22Rv1 (cell line): Measurements from ENCODE around the gene MAPK8IP1.
A peak's percentile ranks its signal among the peaks of the same experiment; 100 is the strongest.

Experiments used
- H3K27ac ChIP-seq: fragments of 450-650 bp; 2 replicates; pipeline ENCODE4 v1.5.1; 2017
- ZFX ChIP-seq: fragments of 450-650 bp; IDR thresholded peaks from 2 replicates; pipeline ENCODE4 v1.6.1; 2017; ENCODE audit warnings: antibody characterized with exemption, borderline replicate concordance
- TF ChIP-seq, protein P1 (sequence below): fragments of 450-650 bp; IDR thresholded peaks from 2 replicates; pipeline ENCODE4 v1.5.1; 2017; ENCODE audit warnings: mild to moderate bottlenecking

The MAPK8IP1 gene

GRCh38 chr11:45877845-45878244 is 7.6 kb upstream of the MAPK8IP1 start:
- no peak overlapping the region for H3K27ac ChIP-seq
- TF ChIP-seq, protein P1, sequence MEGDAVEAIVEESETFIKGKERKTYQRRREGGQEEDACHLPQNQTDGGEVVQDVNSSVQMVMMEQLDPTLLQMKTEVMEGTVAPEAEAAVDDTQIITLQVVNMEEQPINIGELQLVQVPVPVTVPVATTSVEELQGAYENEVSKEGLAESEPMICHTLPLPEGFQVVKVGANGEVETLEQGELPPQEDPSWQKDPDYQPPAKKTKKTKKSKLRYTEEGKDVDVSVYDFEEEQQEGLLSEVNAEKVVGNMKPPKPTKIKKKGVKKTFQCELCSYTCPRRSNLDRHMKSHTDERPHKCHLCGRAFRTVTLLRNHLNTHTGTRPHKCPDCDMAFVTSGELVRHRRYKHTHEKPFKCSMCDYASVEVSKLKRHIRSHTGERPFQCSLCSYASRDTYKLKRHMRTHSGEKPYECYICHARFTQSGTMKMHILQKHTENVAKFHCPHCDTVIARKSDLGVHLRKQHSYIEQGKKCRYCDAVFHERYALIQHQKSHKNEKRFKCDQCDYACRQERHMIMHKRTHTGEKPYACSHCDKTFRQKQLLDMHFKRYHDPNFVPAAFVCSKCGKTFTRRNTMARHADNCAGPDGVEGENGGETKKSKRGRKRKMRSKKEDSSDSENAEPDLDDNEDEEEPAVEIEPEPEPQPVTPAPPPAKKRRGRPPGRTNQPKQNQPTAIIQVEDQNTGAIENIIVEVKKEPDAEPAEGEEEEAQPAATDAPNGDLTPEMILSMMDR = no peak
- TF ChIP-seq ZFX = no peak

DNA sequence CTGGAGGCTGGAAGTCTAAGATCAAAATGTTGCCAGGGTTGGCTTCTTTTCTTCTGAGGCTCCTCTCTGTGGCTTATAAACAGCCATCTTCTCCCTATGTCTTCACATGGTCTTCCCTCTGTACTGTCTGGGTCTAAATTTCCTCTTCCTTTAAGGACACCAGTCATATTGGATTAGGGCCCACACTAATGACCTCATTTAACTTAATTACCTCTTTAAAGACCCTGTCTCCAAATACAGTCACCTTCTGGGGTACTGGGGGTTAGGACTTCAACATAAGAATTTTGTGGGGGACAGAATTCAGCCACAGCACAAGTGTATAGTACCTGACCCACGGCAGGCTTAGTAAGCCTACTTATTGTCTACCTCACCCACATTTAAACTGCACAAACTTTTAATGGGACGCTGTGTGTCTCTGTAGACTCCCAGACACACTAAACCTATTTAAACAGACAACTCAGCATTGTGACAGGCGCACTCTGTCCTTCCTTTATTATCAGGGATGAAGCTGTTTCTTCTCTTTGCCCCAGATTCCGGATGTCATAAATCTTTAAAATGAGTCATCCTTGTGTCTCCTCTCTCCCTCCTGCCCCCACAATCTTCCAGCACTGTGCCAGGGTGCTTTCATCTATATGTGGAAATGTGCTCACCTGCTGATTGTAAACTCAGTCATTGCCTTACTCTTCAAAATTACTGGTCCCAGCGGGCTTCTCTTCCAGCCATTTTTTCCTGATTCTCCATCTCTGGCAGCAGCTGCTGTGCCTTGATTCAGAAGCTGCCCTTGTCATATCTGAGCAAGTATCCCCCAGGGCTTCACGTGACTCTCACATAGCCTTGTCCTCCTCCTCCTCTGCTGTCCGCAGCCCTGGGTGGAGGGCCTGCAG is 5.4 kb upstream of the MAPK8IP1 start:
- TF ChIP-seq, protein P1 = no peak
- no peak for TF ChIP-seq ZFX
- no peak overlapping the region for H3K27ac ChIP-seq

DNA sequence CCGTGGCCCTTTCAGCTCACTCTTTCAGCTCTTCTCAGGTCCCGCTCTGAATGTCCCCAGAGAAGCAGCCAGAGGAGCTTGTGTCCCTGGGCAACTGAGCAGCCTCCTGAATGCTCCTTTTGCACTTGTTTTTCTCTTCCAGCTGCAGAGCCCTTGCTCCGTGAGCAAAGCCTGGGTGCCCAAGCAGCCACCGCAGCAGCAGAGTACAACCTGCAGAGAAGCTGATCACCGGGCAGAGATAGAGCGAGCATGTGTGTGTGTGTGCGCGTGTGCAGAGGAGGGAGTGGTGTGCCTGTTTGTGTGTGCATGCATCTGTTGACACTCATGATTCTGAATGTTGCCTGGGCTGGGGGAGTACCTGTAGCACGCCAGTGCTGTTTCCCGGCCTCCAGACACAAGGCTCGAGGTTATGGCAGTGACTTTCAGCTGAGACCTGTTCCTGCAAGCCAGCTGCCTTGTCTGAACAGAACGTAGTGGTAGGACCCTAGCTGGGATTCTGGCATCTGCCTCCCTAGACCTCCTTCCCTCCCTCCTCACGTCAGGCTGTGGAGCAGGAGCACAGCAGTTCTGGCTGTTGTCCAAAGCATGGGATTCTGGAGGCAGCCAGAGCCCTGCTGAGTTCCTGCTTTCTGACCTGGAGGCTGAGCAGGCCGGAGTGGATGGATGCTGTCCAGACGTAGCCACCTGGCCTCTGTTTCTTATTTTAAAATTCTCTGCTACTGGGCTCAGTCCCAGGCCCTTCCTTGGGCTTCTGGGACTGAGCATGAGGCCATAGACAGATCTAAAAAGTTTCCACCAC is 4.5 kb upstream of the MAPK8IP1 start:
- no peak overlapping the region for H3K27ac ChIP-seq
- no peak for TF ChIP-seq ZFX
- TF ChIP-seq, protein P1 = no peak

DNA sequence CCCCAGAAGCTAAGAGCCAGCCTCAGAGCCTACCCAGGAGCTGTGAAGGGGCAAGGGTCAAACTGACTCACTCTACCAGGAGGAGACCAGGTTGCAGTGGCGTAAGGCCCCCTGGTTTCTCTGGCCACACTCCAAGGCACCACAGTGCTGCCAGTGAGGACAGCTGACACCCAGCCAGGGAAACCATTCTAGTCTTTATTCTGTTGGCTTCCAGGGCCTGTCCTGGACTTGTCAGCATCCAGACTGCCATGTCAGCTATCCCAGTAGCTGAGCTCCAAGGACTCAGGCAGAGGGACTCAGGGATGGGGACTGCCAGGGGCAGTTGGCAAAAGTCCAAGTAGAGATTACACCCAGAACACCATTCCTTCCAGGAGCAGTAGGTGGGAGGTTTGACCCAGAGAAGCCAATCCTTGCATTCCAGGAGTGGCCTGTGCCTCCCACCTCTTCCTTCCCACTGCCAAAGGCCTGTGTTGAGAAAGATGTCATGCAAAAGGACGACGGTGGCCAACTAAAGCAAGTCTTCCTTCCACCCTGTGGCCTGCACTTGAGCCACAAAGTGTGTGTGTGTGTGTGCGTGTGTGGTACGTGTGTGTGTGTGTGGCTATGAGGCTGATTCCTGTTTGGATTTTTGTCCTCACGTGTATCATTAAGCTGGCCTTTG is 3.6 kb upstream of the MAPK8IP1 start:
- TF ChIP-seq ZFX = no peak
- TF ChIP-seq, protein P1 = no peak

DNA sequence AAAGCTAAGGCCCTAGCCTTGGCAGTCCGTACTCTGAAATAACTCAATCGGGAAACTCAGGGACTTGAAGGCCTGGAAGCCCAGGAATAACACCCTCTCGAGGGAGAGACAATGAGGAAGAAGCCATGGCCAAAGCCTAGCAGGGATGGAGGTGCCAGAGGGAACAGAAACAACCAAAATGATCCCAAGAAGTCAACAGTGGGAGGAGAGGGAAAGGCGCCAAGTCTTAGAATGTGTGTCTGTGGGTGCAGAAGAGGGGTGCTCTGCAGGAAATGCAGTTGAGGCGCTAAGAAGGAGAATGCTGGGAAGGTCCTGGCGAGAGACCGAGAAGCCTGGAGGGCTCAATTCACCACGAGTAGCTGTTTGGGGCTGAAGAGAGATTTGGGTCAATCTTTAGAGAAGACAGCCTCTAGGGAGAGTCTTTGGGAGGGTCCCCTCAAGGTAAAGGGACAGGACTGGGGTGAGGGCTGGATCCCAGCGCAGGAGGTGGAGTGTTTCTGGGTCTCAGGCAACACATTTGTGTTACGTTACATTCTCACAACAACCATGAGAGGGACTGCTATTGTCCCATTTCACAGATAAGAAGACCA is 760 bp upstream of the MAPK8IP1 start:
- TF ChIP-seq, protein P1 = no peak
- no peak for TF ChIP-seq ZFX

More for the DNA sequence above, 3.6 kb upstream of the MAPK8IP1 start:
- H3K27ac ChIP-seq = no peak overlapping the region

GRCh38 chr11:45885921-45886721 is 670 bp downstream of the MAPK8IP1 start:
- TF ChIP-seq, protein P1 = no peak
- TF ChIP-seq ZFX = no peak
- peak overlapping the region; percentile 65 for H3K27ac ChIP-seq

More for the DNA sequence above, 760 bp upstream of the MAPK8IP1 start:
- peak overlapping the region; percentile 65 for H3K27ac ChIP-seq
